RKO (cell line): ENCODE results near the gene TFPT.
"Not testable (repeated sequence)": the region's sequence is repeated elsewhere in the genome, so short reads cannot be mapped to it uniquely, and the experiment has no call there.

Source experiments
- DNase-seq: peaks from one replicate; pipeline ENCODE4 v3.0.0-alpha.2; 2016; ENCODE audit warnings: low spot score

TFPT gene

DNA sequence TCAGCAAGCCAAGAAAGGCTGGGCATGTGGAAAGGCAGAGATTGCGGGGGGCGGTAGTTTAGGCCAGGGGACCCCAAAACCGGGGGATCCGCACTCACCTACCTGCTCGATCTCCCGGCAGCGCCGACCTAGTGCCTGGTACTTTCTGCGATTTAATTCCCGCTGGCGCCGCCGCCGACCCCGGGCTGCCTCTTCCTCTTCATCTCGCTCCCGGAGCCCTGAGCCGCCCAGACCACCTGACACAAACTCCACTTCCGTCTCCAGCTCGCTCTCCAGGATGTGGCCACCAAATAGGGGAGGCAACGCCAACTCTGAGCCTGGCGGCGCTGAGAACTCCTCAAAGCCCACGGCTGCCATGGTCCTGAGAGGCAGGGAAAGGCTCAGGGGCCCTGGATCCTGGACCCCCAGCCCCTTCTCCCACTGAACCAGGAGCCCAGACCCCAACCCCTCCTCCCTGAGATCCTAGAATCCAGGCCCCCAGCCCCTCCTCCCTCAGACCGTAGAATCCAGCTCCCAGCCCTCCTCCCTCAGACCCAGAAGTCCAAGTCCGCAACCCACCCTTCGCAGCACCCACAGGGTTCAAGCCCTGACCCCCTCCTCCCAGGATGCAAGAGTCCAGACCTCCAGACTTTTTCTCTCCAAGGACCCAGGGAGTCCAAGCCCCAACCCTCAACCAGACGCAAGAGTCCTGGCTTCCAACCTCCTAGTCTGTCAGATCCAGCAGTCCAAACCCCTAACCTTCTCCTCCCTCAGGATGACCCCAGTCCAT, 933 bp downstream of the TFPT start:
- no peak for DNase-seq

DNA sequence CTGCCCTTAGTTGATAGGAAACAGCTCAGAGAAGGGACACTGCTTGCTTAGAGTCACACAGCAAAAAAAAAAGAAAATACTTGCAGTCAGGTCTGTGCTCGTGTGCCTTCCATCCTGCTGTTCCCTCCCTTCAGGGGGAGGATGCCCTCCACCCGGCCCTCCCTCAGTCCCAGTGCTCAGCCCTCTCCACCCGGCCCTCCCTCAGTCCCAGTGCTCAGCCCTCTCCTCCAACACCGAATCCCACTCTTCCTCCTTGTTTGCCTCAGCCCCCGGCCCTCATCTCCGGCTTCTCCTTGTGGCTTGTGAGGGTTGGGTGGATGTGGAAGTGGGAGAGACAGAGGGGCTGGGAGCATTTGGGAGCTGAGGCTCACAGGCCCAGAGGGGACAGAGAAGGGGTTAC, 5.8 kb downstream of the TFPT start:
- DNase-seq = no peak

DNA sequence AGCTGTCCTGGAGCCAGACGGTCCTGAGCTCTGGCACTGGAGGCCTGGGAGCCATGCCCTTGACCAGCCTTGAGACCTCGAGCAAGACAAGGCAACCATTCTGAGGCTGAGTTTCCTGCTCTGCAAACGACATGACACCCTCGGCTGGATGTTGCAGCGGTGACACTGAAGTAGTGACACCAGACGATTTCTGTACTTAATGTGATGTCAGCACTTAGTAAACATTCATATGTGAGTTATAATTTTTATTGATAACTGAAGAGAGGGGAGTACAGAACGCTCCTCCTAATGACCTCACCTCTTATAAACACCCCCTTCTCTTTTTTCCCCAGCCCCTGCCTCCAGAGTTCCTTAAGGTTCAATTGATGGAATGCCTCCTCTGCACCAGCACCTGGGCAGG, 7.0 kb downstream of the TFPT start:
- DNase-seq = no peak

DNA sequence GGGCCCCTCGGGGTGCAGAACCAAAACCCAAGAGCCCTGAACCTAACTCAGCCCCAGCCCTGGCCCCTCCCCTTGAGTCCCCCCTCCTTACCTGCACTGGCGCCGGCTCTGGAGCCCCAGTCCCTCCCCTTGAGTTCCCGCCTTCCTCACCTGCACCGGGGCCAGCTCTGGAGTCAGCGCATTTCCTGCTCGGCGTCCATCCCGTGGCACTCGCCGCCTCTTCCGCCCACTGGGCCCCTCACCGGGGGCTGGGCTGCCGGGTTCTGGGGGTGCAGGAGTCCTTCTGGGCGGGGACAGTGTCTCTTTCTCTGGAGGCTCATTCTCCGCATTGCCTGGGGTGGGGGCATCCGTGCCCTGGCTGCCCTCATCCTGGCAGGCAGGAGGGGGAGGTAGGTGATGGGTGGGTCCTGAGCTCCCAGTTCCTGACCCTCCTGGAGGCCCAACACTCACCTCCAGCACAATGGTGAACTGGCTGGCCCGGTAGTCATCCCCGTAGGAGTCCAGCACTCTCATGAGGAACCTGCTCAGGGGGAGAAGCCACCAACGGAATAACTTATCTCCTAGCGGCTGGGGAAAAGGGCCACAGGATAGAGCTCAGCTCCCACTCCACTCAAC, 7.5 kb downstream of the TFPT start:
- no peak for DNase-seq

DNA sequence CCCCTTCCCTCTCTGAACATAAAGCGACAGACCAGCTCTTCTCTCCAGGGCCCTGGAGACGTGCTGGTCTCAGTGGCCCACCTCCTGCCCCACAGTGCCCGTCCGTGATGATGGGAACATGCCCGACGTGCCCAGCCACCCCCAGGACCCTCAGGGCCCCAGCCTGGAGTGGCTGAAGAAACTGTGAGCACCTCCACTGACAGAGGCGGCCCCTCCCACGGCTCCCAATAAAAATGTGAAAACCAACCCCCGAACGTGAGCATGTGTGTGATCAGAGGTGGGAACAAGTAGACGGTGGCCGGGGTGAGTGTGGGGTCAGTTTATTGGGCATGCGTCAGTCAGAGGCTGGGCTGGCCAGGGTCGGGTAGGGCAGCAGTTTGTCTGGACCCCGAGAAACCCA, 8.7 kb downstream of the TFPT start:
- DNase-seq = no peak

DNA sequence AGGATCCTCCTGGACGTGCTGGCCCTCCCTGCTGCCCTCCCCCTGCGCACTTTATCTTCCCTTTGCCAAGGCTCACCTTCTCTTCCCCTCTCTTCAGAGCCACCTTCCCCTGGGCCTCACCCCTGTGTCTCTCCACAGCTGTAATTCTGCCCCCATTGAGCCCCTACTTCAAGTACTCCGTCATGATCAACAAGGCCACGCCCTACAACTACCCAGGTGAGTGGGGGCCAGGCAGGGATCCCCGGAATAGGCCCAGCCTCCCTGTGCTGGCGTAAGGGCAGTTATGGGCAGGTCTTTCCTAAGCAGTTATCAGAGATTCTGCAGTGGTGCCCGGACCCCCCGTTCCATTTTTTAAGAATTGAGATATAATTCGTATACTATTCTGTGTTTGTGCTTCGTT, 9.7 kb downstream of the TFPT start:
- DNase-seq = no peak

DNA sequence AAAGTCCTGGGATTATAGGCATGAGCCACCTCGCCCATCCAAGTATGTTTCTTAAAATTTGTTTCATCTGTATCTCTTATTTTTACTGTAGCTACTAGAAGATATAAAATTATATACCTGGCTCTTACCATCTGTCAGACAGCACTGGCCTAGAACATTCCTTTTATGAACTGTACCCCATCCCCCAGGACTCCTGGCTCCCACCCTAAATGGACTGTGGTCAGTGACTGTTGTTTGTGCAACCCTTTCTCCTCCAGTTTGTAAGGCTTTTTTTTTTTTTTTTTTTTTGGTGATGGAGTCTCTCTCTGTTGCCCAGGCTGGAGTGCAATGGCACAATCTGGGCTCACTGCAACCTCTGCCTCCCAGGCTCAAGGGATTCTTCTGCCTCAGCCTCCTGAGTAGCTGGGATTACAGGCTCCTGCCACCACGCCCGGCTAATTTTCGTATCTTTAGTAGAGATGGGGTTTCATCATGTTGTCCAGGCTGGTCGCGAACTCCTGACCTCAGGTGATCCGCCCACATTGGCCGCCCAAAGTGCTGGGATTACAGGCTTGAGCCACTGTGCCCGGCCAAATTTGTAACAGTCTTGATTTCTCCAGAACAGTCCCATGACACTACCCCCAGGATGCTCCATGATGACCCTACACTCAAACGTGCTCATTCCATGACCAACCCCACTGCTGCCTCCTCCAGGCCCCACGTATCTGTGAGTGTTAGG, 10.3 kb downstream of the TFPT start:
- DNase-seq = no peak

DNA sequence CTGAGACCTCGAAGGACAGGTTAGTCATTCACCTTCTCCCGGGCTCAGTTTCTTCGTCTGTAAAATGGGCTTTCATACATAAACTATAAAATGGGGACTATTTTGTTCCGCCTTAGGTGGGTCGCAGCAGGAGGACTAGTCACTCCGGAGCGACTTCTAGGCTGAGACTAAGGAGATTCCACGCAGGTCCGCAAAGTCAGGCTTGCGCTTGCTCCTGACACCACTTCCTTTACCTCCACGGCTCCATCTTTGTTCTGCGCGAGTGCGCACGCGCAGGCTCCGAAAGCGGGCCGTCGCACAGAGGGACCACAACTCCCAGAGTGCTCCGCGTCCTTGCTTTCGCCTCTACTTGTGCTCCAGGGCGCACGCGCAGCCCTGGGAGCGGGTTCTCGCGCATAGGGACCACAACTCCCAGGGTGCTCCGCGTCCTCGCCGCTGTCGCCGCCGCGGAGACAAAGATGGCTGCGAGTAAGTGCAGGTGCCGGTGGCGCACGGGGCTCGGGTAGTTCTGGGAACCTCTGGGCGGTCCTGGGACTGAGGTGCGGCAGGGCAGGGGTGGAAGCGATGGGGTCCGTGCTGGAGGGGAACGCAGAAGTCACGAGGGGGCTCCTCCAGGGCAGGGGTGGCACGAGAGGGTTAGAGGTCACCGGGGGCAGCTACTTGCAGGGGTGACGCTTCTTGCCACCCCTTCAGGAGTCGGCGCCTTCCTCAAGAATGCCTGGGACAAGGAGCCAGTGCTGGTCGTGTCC, 12.9 kb downstream of the TFPT start, which contains the start of gene NDUFA3:
Gene NDUFA3, plus strand, starts transcription at position 435 of the 749 bp plus-strand sequence. Its CDS starts 24 bp downstream, at position 459.
- peak; percentile 98 for DNase-seq

DNA sequence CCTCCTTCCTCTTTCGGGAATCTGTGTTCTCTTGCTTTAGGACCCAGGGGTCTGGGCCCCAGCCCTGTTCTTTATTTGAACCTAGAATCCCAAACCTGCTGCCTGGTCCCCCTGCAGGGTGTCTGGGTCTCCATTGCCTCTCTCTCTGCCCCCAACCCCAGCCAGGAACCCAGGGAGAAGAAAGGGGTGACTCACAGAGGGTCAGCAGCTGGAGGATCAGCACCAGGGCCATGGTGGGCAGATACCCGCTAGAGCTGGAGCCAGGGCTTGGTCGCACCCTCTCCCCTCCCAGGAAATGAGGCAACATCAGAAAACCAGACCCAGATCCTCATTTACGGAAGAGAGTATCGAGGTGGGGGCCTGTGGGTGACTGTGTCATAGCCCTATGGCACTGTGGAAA, 14.9 kb downstream of the TFPT start, which contains the start of gene OSCAR:
Gene OSCAR, minus strand, starts transcription at position 243 of the 400 bp plus-strand sequence. Its CDS starts 11 bp downstream, at position 232.
- DNase-seq = no peak

DNA sequence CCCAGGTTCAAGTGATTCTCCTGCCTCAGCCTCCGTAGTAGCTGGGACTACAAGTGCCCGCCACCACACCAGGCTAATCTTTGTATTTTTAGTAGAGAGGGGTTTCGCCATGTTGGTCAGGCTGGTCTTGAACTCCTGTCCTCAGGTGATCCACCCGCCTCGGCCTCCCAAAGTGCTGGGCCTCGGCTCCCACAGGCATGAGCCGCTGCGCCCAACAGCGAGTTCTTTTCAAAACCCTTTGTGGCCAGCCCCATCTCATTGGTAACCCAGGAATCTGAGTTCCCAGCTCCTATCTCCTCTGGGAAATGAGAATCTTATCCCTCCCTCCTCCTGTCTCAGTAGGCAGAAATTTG, 15.6 kb downstream of the TFPT start:
- not testable (repeated sequence) for DNase-seq

DNA sequence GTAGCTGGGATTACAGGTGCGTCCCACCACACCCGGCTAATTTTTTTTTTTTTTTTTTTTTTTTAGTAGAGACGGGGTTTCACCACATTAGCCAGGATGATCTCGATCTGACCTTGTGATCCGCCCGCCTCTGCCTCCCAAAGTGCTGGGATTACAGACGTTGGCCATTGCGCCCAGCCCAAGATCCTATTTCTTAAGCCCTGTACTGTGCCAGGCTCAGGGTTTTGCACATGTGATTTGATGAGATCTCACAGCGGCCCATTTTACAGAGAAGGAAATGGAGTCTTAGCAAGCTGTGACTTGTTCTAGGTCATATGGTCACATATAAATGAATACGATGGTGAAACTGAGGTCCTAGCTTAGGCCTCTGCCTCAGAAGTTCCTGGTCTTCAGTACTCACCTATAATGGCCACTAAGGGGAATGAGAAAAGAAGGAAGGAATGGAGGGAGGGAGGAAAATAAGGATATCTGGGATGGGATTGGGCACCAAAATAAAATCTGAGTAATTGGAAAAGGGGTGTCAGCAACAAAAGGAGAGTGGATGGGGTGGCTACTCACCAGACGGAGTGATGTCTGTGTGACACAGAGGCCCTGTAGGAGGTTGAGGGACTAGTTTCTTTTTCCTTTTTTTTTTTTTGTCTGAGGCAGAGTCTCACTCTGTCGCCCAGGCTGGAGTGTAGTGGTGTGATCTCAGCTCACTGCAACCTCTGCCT, 16.1 kb downstream of the TFPT start:
- DNase-seq = no peak

DNA sequence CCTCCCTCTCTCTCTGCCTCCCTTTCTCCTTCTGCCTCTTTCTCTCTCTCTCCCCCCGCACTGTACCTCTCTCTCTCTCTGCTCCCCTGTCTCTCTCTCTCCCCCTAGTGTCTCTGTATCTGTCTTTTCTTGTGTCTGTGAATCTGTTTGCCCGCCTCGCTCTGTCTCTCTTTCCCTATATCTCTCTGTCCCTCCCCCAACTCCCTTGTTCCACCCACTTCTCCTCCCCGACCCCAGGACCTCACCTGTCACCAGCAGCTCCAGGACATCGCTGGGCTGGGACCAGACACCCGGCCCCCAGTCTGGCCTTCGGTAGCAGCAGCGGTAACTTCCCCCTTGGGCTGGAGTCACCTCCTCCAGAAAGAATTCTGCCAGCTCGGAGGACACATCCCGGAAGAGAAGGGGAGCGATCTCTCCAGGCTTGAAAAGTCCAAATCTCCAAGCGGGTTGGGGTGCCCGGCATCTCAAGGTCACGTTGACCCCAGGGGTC, 18.8 kb downstream of the TFPT start:
- DNase-seq = peak; percentile 53

DNA sequence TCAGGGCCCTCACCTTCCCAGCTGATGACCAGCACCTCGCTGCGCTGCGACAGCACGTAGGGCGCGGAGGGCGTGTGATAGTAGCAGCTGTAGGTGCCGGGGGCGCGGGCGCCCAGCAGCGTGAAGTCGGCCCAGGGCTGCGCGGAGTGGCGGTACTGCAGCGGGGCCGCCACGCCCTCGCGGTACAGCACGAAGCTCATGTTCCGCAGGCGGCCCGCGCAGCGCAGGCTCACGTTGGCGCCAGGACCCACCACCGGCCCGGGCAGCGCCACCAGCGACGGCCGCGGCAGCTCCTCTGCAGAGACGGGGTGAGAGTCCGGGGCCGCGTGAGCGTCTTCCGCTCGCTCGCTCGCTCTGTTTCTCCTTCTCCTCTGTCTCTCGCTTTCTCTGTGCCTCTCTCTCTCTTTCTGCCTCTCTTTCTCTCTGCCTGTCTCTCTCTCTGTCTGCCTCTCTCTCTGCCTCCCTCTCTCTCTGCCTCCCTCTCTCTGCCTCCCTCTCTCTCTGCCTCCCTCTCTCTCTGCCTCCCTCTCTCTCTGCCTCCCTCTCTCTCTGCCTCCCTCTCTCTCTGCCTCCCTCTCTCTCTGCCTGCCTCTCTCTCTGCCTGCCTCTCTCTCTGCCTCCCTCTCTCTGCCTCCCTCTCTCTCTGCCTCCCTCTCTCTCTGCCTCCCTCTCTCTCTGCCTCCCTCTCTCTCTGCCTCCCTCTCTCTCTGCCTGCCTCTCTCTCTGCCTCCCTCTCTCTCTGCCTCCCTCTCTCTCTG, 19.4 kb downstream of the TFPT start:
- DNase-seq = peak; percentile 46

DNA sequence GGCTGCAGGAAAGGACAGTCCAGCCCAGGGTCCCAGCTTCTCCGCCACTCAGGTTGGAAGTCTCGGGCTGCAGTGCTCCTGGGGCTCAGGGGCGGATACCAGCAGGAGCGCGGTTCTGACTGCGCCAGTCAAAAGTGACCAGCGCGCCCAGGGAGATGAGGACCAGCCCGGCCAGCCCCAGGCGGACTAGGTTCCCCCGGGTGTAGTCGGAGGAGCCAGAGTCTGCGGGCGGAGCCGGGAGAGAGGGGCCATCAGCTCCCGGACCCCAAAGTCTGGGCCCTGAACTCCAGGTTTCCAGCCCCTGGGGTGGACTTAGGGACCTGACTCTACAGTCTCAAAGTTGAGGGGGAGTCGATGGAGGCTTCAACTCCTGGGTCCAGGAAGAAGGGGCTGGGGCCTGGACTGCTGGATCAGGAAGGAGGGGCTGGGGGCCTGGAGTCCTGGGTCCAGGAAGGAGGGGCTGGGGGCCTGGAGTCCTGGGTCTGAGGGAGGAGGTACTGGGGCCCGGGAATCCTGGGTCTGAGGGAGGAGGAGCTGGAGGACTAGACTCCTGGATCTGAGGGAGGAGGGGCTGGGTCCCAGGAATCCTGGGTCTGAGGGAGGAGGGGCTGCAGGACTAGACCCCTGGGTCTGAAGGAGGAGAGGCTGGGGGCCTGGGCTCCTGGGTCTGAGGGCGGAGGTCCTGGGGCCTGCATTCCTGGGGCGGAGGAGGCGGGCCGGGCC, 20.2 kb downstream of the TFPT start:
- no peak for DNase-seq

DNA sequence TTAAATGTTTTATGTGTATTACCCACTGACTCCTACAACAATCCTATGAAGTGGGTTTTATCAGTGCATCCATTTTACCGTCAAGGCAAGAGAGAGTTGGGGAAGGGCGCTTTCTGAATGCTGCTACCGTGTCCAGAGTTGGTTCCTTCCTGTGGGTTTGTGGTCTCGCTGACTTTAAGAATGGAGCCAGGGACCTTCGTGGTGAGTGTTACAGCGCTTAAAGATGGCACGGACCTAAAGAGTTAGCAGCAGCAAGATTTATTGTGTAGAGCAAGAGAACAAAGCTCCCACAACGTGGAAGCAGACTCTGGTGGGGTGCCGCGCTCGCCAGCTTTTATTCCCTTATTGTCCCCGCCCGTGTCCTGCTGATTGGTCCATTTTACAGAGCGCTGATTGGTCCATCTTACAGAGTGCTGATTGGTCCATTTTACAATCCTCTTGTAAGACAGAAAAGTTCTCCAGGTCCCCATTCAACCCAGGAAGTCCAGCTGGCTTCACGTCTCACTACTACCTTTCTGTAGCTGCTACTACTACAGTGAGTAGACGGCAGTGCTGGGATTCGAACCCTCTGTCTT, 20.9 kb downstream of the TFPT start:
- no peak for DNase-seq

DNA sequence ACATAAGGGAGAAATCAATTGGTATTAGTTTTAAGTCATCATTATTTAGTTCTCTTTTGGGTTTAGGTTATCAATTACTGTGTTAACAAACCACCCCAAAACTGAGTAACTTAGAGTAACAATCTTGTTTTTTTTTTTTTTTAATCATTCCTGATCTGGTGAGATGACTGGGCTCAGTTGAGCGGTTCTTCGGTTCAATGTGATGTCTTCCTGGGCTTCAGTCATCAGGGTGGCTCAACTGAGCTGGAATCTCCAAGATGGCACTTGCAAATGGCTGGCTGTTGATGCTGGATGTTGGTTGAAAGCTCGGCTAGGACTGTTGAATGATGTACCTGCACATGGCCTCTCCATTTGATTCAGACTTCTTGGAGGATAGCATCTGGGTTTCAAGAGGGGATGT, 31.0 kb downstream of the TFPT start:
- DNase-seq = no peak

DNA sequence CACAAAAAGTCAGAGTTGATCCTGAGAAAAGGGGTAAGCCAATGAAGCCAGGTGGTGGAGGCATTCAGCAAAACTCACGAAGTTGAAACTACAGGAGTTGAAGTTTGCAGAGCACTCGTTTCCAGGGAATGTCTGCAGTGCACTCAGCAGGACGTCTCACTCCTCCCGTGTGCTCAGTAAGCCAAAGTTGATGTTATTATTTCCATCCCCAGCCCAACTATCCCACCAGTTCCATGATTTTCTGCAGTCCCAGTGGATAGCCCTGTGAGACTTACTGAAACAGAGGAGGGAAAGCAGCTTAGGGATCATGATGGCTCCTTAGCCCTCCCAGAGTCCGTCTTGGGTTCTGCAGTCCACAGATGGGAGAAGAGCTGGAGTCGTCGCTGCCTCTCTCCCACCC, 34.4 kb downstream of the TFPT start, which contains the start of gene TARM1:
Gene TARM1, minus strand, starts transcription at position 334 of the 400 bp plus-strand sequence. Its CDS starts 25 bp downstream, at position 309.
- DNase-seq = no peak

DNA sequence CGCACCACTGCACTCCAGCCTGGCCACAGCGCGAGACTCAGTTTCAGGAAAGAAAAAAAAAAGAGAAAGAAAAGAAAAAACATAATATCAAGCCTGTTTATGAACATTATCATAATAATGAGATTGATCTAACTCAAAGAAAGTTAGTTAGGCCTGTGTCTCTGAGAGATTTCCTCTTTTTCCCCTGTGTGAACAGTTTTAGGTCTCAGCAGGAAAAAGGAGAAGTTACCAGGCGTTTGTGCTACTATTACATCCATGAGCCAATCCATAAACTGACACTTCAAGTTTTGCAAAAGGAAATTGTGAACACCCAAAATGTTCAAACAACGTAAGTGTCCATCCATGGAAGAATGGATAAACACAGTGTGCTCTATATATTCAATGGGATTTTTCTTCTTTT, 38.1 kb downstream of the TFPT start:
- DNase-seq = no peak

DNA sequence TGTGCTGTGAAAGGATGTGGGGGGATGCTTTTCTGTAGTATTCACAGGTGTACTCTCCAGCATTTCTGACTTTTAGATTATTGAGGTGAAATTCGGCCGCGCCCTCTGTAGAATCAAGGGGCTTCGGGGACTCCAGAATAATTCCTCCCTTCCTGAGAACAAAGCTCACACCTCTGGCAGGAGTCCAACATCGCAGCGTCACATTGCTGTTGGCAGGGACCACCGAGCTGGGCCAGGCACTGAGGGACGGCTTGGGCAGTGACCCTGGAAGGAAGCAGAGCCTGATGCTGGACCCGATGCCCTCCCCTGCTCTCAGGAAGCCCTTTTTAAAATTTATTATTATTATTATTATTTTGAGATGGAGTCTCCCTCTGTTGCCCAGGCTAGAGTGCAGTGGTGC, 40.6 kb downstream of the TFPT start:
- no peak for DNase-seq

DNA sequence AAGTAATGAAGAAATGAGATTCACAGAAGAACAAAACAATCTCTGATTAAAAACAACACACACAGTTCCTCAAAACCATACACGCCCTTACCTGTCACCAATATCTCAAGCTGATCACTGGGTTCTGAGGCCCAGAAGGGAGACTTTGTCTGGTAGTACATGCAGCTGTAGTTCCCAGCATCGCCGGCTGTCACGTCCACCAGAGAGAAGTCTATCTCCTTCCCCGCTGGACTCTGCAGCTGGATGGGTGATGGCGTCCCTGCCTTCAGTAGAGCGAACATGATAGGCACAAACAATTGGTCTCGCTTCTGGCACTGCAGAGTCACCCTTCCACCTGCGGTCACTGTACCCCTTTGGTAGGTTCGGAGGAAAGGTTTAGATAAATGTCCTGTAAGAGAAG, 41.6 kb downstream of the TFPT start:
- no peak for DNase-seq
